ENCODE data around the gene PPT2. TPM values are rescaled to one million over a fixed set of nuclear protein-coding genes. Genes with fewer than 3 reads are reported as not detected.
A peak's percentile ranks its signal among the peaks of the same experiment; 100 is the strongest.

The PPT2 gene
- total and polyA plus RNA-seq, 2 donors (not counting 3 experiments of a cell fraction or from before 2014, with no cell fraction given), result 27.2 to 47.3 TPM

GRCh38 chr6:32151181-32151862 is 2.6 kb upstream of the PPT2 start:
- H3K79me2 ChIP-seq (ENCODE audit: control insufficient read depth, insufficient read depth, low read length), result peaks cover 4% of the 10 kb centered on the region
- peaks cover 24% of the 10 kb centered on the region for H3K4me1 ChIP-seq (ENCODE audit: control insufficient read depth, extremely low read depth, insufficient read depth, low read length)
- no peaks in the 10 kb centered on the region for H3K9me3 ChIP-seq (replicated peaks; ENCODE audit: control insufficient read depth, insufficient read depth, low read length)
- H3K4me3 ChIP-seq (replicated peaks in 1 of 3; ENCODE audit: insufficient read depth in 1 of 3, low read depth in 1 of 3, low read length in 3 of 3), result peak overlapping the region in 1 of 3 experiments; percentile 15
- H3K36me3 ChIP-seq (ENCODE audit: control insufficient read depth in 2 of 2, extremely low read depth in 1 of 2, insufficient read depth in 2 of 2, low read length in 2 of 2), result no peaks in the 10 kb centered on the region
- BruUV-seq (replicated peaks), result no TSS peak
- peaks cover 20 to 21% of the 10 kb centered on the region in 2 experiments for H3K27me3 ChIP-seq (ENCODE audit: control insufficient read depth in 2 of 2, insufficient read depth in 2 of 2, low read length in 2 of 2)
- dilution Hi-C loops (cut with MboI; ENCODE audit: extremely low pct_ligation_motif_present, low sequenced_read_pairs) (no loop called here), intact Hi-C loops (cut with micrococcal nuclease) (no loop called here)
- FAIRE-seq (no peak), DNase-seq (ENCODE audit: low read depth, low spot score) (no peak)
- H3K9ac ChIP-seq (replicated peaks; ENCODE audit: extremely low read depth, insufficient read depth, low read length), result no peak overlapping the region
- no peak overlapping the region for H3K27ac ChIP-seq (ENCODE audit: insufficient read depth, low read depth, low read length)
- H4K20me1 ChIP-seq (replicated peaks; ENCODE audit: control insufficient read depth, extremely low read depth, insufficient read depth, low read length), result no peaks in the 10 kb centered on the region
- H2AFZ ChIP-seq (ENCODE audit: low read depth, low read length), result no peak overlapping the region
- CTCF ChIA-PET, result interaction anchor here (1.0 kb wide), 1 partner anchor 46 kb away, joined by 3 read pairs; no protein-coding TSS in a partner anchor
- H3K9me1 ChIP-seq (replicated peaks; ENCODE audit: control insufficient read depth, extremely low read depth, insufficient read depth, low read length), result no peaks in the 10 kb centered on the region
- POLR2A ChIA-PET, result no interaction called here
- no peak overlapping the region for H3K4me2 ChIP-seq (ENCODE audit: insufficient read depth, low read length)
- TF ChIP-seq POLR2A (IDR thresholded peaks at IDR 0.05; ENCODE audit: low read depth, low read length) (no peak), POLR2AphosphoS5 (IDR thresholded peaks at IDR 0.05; ENCODE audit: insufficient read depth, low read depth, low read length) (no peak), FOS (IDR thresholded peaks at IDR 0.05; ENCODE audit: borderline replicate concordance, insufficient read depth, low read length) (no peak), EZH2 (IDR thresholded peaks at IDR 0.05; ENCODE audit: borderline replicate concordance, low read depth, low read length, severe bottlenecking) (no peak), JUN (IDR thresholded peaks at IDR 0.05; ENCODE audit: borderline replicate concordance, insufficient read depth, insufficient read length, low read depth) (no peak), GATA2 (IDR thresholded peaks at IDR 0.05; ENCODE audit: insufficient read depth, insufficient read length, low read depth, low read length) (no peak), MYC (IDR thresholded peaks at IDR 0.05; ENCODE audit: low read depth, low read length) (no peak), CTCF (IDR thresholded peaks at IDR 0.05; ENCODE audit: extremely low read depth in 1 of 2, insufficient read depth in 1 of 2, low read depth in 1 of 2, low read length in 2 of 2) (no peak)
- TF ChIP-seq, protein P1, sequence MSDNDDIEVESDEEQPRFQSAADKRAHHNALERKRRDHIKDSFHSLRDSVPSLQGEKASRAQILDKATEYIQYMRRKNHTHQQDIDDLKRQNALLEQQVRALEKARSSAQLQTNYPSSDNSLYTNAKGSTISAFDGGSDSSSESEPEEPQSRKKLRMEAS (IDR thresholded peaks at IDR 0.05; ENCODE audit: insufficient read depth, insufficient read length), result no peak

Data from endothelial cell of umbilical vein (primary cell).